NCI-H82 treated with DMSO at 0.1 percent for 48 hours (cell line): ENCODE measurements around the gene DMXL2.

Source experiments
- DNase-seq: peaks from one replicate; lab custom pipeline; 2025; ENCODE audit not compliant: unreplicated experiment; lab: John Stamatoyannopoulos, UW

Gene DMXL2

DNA sequence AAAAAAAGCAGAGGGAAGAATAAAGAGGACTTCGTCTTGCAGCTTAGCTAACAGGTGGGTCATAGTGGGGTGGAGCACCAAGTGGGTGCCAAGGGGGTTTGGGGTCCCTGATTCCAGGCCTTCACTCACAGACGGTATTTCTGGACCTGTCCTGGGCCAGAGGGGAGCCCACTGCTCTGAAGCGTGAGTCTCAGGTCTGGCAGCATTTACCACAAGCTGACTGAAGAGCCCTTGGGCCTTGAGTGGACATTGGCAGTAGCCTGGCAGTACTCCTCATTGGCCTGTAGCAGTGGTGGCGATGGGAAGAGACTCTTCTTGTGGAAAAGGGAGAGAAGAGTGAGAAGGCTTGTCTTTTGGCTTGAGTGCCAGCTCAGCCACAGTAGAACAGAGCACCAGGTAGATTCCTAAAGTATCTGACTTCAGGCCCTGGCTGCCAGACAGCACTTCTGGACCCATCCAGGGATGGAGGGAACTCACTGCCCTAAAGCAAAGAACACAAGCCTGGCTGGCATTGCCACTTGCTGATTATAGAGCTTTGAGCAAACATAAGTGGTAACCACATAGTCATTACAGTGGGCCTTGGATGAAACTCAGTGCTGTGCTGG, 208.2 kb downstream of the DMXL2 start:
- no peak for DNase-seq

- no peak for DNase-seq
Measured at GRCh38 chr15:51405693-51406523, 216.7 kb downstream of the DMXL2 start.

DNA sequence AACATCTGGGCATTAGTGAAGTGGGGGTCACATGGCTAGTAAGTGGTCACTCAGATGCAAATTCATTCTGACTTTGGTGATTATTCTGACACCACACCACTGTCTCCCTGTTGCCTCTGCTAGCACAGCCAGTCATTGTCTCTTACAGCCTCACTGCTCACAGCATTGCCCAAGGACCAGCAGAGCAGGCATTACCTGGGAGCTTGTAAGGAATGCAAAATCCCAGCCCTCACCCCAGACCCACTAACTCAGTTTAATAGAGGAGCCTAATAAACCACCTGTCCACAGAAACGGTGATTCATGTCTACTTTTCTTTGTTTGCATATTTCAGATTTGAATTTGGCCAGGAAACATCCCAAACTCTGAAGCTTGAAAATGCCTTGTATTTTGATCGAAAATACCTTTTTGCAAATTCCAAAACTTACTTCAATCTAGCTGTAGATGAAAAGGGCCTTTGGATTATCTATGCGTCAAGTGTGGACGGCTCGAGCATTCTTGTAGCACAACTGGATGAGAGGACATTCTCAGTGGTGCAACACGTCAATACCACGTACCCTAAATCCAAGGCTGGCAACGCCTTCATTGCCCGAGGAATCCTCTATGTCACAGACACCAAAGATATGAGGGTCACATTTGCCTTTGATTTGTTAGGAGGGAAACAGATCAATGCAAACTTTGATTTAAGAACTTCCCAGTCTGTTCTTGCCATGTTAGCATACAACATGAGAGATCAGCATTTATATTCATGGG, 218.4 kb downstream of the DMXL2 start:
- DNase-seq: no peak

- no peak for DNase-seq
Measured at GRCh38 chr15:51403072-51403878, 219.3 kb downstream of the DMXL2 start.

- no peak for DNase-seq
Measured at GRCh38 chr15:51401872-51402517, 220.6 kb downstream of the DMXL2 start.

DNA sequence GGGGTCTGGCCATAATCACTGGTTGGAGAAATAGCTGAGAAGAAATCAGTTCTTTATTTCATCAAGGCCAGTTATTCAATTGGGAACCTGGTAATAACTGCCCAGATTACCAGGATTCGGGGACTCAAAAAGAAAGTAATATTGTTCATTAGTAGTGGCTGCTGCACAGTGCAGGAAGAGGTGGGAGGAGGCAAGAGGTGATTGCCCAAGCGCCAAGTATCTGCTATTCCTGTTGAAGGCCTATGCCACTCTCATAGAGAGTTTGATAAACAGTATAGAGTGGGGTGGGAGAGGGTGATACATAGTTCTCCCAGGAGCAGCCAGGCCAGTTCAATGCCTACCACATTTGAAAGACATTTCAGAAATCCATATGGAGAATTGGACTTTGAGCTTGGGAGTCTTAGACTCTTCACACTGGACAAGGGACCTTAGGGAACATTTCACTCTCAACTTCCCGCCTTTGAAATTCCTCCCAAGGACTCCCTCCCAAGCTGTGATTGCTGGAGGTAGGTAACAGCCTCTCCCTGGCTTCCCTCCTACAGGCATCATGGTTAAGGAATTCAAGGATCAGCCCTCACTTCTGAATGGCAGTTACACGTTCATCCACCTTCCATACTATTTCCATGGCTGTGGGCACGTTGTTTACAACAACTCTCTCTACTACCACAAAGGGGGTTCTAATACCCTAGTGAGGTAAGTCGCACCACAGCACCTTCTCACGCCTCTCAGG, 221.4 kb downstream of the DMXL2 start:
- no peak for DNase-seq

- DNase-seq: no peak
Measured at GRCh38 chr15:51398626-51399025, 223.9 kb downstream of the DMXL2 start.
